Measurements from ENCODE around the gene LRIT1.

GRCh38 chr10:84188815-84189214 lies 52.5 kb downstream of the LRIT1 start:
- no peak for TF ChIP-seq CTCF (IDR thresholded peaks at IDR 0.05)
- no peak for TF ChIP-seq RAD21 (IDR thresholded peaks at IDR 0.05; ENCODE audit: low read length)
- TF ChIP-seq GABPA (IDR thresholded peaks at IDR 0.05; ENCODE audit: low read depth), result no peak
- no peak for TF ChIP-seq YY1 (IDR thresholded peaks at IDR 0.05; ENCODE audit: low read depth)
- TF ChIP-seq MXI1 (IDR thresholded peaks at IDR 0.05; ENCODE audit: low read depth, low read length), result no peak
- no peak for TF ChIP-seq TEAD4 (IDR thresholded peaks at IDR 0.05; ENCODE audit: borderline replicate concordance, insufficient read depth)
- no peak for TF ChIP-seq NFIC (IDR thresholded peaks at IDR 0.05; ENCODE audit: borderline replicate concordance)
